ENCODE measurements around the gene SLC16A7. TPM values are rescaled to one million over a fixed set of nuclear protein-coding genes. Genes with fewer than 3 reads are reported as not detected.

The SLC16A7 gene
- total and polyA plus RNA-seq, 12 donors = 3.5 to 103 (median 63.0) TPM

DNA sequence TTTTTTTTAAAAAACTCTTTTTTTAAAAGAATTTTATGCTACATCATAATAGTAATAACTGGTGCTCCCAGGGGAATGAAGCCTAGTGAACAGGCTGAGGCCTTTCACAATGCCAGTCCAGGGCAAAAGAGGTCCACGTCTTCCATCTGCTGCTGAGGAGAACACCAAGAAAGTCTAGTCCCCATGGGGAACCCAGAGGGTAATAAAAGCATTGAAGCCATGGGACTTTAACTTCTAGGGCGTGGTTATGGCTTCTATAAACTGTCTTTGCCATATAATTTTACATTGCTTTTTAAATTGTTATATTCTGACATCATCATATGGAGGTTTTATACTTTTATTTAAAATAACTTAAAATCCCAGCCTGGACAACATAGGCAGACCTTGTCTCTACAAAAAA lies 64.3 kb downstream of the SLC16A7 start:
- peaks cover 9 to 16% of the 10 kb centered on the region in 2 donors for H3K4me1 ChIP-seq (replicated peaks in 1 of 2)
- intact Hi-C loops (cut with DNase I) = no loop called here
- 90 to 93% (median 91%) methylated on average over 2 of the region's 2 CpGs for WGBS, 4 donors
- no peaks in the 10 kb centered on the region for H3K27me3 ChIP-seq
- no peaks in the 10 kb centered on the region for H3K9me3 ChIP-seq (replicated peaks in 1 of 3)
- H3K27ac ChIP-seq = no peak overlapping the region
- H3K36me3 ChIP-seq (replicated peaks in 1 of 2) = no peaks in the 10 kb centered on the region
- TF ChIP-seq, protein P1, sequence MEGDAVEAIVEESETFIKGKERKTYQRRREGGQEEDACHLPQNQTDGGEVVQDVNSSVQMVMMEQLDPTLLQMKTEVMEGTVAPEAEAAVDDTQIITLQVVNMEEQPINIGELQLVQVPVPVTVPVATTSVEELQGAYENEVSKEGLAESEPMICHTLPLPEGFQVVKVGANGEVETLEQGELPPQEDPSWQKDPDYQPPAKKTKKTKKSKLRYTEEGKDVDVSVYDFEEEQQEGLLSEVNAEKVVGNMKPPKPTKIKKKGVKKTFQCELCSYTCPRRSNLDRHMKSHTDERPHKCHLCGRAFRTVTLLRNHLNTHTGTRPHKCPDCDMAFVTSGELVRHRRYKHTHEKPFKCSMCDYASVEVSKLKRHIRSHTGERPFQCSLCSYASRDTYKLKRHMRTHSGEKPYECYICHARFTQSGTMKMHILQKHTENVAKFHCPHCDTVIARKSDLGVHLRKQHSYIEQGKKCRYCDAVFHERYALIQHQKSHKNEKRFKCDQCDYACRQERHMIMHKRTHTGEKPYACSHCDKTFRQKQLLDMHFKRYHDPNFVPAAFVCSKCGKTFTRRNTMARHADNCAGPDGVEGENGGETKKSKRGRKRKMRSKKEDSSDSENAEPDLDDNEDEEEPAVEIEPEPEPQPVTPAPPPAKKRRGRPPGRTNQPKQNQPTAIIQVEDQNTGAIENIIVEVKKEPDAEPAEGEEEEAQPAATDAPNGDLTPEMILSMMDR (IDR thresholded peaks at IDR 0.05) = no peak
- no peak for TF ChIP-seq POLR2A (IDR thresholded peaks at IDR 0.05)
- H3K4me3 ChIP-seq = no peak overlapping the region
- no peak for DNase-seq

DNA sequence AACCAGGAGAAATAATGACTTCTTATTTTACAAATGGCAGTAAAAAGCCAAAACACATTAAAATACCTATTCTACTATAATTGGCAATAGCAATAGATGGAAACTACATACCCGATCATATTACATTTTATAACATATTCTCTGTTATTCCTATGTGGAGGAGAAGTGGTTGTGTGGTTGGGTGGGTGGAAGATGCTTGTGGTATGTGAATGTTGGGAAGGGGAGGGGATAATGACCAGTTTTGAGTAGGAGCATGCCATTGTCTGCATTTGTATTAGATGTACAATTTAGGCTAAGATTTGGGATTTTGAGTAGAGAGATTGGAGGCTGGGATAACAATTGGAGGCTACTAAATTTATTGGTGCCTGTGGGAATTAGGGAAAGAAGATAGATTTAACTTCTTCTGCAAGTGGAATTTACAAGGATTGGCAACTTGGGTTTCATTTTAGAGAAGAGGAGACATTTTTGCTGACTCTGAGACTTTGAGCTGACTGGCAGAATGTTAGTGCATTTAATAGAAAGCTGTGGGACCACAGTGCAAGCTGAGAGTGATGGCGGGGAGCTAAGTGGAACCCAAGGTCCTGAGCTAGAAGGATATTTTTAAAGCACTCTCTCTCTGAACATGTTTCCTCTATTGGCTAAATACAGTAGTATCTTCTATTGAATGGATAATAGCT lies 65.2 kb downstream of the SLC16A7 start:
- TF ChIP-seq, protein P1 (IDR thresholded peaks at IDR 0.05) = no peak
- no peak for TF ChIP-seq POLR2A (IDR thresholded peaks at IDR 0.05)
- DNase-seq = no peak
- intact Hi-C loops (cut with DNase I) = no loop called here
- no peak overlapping the region for H3K4me3 ChIP-seq
- no peaks in the 10 kb centered on the region for H3K27me3 ChIP-seq
- H3K36me3 ChIP-seq (replicated peaks in 1 of 2) = no peaks in the 10 kb centered on the region
- no peak overlapping the region for H3K27ac ChIP-seq
- 89 to 100% (median 99%) methylated on average over 2 of the region's 2 CpGs for WGBS, 4 donors
- no peaks in the 10 kb centered on the region for H3K9me3 ChIP-seq (replicated peaks in 1 of 3)
- H3K4me1 ChIP-seq (replicated peaks in 1 of 2) = peaks cover 9 to 23% of the 10 kb centered on the region in 2 donors

DNA sequence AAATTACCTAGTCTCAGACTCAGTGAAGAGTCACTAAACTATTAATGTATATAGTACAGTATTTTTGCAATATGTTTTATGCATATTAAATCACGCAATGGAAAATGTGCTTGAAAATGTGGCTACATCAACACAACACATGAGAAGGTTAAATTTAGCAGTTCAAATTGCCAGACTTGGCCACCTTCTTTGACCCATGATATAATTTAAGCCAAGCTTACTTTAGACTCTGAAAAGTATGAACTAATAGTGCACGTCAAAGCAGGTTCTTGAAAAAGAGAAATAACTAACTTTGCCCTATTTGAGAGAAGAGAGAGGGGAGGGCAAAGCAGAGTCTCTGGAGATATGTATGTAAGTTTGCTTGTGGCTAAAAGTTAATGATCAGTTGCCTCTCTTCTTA lies 68.7 kb downstream of the SLC16A7 start:
- 90 to 94% (median 92%) methylated on average over 2 of the region's 2 CpGs for WGBS, 4 donors
- no peak overlapping the region for H3K4me3 ChIP-seq
- H3K36me3 ChIP-seq (replicated peaks in 1 of 2) = no peaks in the 10 kb centered on the region
- no peak for DNase-seq
- H3K4me1 ChIP-seq (replicated peaks in 1 of 2) = peaks cover 9 to 25% of the 10 kb centered on the region in 2 donors
- intact Hi-C loops (cut with DNase I) = no loop called here
- no peak for TF ChIP-seq POLR2A (IDR thresholded peaks at IDR 0.05)
- TF ChIP-seq, protein P1 (IDR thresholded peaks at IDR 0.05) = no peak
- H3K27ac ChIP-seq = no peak overlapping the region
- no peaks in the 10 kb centered on the region for H3K9me3 ChIP-seq (replicated peaks in 1 of 3)
- H3K27me3 ChIP-seq = no peaks in the 10 kb centered on the region

GRCh38 chr12:59665701-59666100 lies 69.9 kb downstream of the SLC16A7 start:
- WGBS, 4 donors = 36 to 42% (median 39%) methylated on average over 2 of the region's 2 CpGs
- TF ChIP-seq, protein P1 (IDR thresholded peaks at IDR 0.05) = no peak
- TF ChIP-seq POLR2A (IDR thresholded peaks at IDR 0.05) = no peak
- no peak for DNase-seq
- Histone ChIP-seq H3K27me3 (no peaks in the 10 kb centered on the region), H3K9me3 (replicated peaks in 1 of 3) (no peaks in the 10 kb centered on the region), H3K4me3 (no peak overlapping the region), H3K27ac (no peak overlapping the region), H3K36me3 (replicated peaks in 1 of 2) (no peaks in the 10 kb centered on the region), H3K4me1 (replicated peaks in 1 of 2) (peaks cover 9 to 25% of the 10 kb centered on the region in 2 donors)
- intact Hi-C loops (cut with DNase I) = no loop called here
